Adipocyte (in vitro differentiated cells): ENCODE data around the gene RHNO1.

ENCODE experiments used
- DNase-seq: peaks from one replicate; pipeline ENCODE4 v3.0.0-alpha.2; 2015; ENCODE audit warnings: low read depth
- H3K27me3 ChIP-seq: replicated peaks from 2 replicates; pipeline ENCODE4 v1.7.0; 2013; ENCODE audit warnings: mild to moderate bottlenecking, low read length, moderate library complexity; ENCODE audit not compliant: control insufficient read depth, insufficient read depth
- H3K36me3 ChIP-seq: 2 replicates; pipeline ENCODE4 v1.7.0; 2013; ENCODE audit warnings: low read length, mild to moderate bottlenecking, moderate library complexity; ENCODE audit not compliant: control insufficient read depth, insufficient read depth, severe bottlenecking
- H3K4me1 ChIP-seq: 2 replicates; pipeline ENCODE4 v1.7.0; 2013; ENCODE audit warnings: mild to moderate bottlenecking, low read length, moderate library complexity; ENCODE audit not compliant: control insufficient read depth, insufficient read depth
- H3K4me3 ChIP-seq: 2 replicates; pipeline ENCODE4 v1.7.0; 2013; ENCODE audit warnings: mild to moderate bottlenecking, low read length, moderate library complexity
- H3K9ac ChIP-seq: 2 replicates; pipeline ENCODE4 v1.7.0; 2013; ENCODE audit warnings: mild to moderate bottlenecking, low read length, moderate library complexity
- H3K9me3 ChIP-seq: 2 replicates; pipeline ENCODE4 v1.7.0; 2013; ENCODE audit warnings: mild to moderate bottlenecking, low read length, moderate library complexity; ENCODE audit not compliant: control insufficient read depth

RHNO1 gene, protein sequence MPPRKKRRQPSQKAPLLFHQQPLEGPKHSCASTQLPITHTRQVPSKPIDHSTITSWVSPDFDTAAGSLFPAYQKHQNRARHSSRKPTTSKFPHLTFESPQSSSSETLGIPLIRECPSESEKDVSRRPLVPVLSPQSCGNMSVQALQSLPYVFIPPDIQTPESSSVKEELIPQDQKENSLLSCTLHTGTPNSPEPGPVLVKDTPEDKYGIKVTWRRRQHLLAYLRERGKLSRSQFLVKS

DNA sequence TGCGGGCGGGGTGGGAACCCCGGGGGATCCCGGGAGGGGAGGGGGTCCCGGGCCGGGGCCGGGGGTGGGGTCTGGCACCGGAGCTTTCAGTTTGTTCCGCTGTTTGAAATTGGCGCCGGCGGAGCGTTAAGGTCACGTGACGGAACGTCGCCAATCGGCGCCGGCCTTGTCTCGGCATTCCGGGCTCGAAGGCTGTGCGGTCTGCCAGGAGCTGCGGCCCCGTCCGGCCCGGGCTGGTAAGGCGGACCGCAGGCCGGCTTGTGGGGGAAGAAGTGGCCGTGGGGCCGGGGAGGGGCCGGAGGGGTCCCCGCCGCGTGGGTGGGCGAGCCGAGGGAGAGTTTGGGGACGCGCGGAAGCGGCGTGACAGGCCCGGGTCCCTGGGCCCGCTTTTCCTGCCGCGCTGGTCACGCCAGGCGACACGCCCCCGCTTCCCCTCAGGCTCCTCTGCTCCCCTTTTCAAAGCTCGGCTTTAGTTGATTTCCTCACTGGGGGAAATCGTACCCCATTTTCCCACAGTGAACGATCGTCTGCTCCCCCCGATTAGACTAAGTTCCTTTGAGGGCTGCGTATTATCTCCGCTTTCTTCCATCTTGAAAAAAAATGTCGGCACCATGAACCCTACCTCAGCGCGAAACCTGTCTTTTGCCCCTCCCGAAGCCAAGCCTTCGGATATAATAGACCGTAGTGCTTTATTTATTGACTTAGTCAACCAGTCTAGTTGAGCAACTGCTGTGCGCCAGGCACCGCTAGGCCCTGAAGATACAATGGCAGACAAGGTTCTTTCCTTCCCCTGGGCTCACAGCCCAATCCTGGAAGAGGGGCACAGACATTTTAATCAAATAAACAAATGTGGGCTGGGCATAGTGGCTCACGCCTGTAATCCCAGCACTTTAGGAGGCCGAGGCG, at the start of gene RHNO1, which contains the start of gene FOXM1:
Gene RHNO1 (plus strand): TSS at position 177 of the 906 bp plus-strand sequence. CDS start 8,144 bp downstream, outside the sequence.
Gene FOXM1 (minus strand): TSS at position 128 of the 906 bp plus-strand sequence. CDS start 2,696 bp downstream, outside the sequence.
- Histone ChIP-seq H3K9me3 (no peaks in the 10 kb centered on the region), H3K9ac (peak within 1 kb of the TSS; percentile 92), H3K4me1 (peaks cover 18% of the 10 kb centered on the region), H3K4me3 (peak within 1 kb of the TSS; percentile 84), H3K27me3 (no peaks in the 10 kb centered on the region), H3K36me3 (no peaks in the 10 kb centered on the region)
- DNase-seq = peak; percentile 97

DNA sequence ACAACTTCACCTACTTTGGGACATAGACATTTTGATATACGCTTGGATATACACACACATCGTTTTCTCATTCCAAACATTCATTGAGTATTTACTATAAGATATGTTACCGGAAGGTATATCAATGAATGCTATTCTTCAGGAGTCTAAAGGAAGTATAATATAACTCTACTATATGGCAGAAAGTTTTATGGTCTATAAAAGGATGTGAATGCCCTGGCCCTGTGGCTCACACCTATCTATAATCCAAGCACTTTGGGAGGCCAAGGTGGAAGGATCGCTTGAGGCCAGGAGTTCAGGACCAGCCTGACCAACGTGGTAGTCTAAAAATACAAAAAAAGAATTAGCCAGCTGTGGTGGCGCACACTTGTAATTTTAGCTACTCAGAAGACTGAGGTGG, 47.7 kb upstream of the RHNO1 start:
- Histone ChIP-seq H3K4me1 (peaks cover 6% of the 10 kb centered on the region), H3K36me3 (peaks cover 58% of the 10 kb centered on the region), H3K9ac (no peak overlapping the region), H3K27me3 (peaks cover 4% of the 10 kb centered on the region), H3K4me3 (no peak overlapping the region), H3K9me3 (no peaks in the 10 kb centered on the region)
- DNase-seq = no peak

DNA sequence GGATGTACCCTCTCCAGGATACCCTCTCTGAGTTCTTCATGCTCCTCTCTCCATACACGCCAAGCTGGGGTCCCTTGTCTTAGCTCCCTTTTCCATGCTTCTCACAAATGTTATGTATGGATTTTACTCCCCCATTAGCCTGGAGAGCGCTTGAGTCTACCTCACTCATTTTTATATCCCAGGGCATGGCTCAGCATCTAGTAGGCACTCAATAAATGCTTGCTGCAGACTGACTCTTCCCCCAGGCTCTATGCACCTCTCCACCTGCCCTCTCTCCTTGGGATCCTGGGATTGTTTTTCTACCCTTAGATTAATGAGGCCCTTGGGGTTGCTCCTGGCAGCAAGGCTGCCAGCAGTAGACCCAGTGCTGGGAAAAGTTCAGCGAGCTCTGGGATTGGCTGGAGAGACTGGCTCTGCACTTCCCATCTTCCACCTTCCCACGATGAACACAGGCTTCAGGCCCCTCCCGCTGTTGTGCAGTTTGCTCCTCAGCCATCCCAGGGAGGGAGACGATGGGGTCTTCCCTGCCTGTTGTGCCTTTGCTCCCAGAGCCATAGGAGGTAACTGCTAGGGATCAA, 44.4 kb upstream of the RHNO1 start:
- peaks cover 9% of the 10 kb centered on the region for H3K27me3 ChIP-seq
- no peak overlapping the region for H3K4me3 ChIP-seq
- H3K9ac ChIP-seq = no peak overlapping the region
- H3K9me3 ChIP-seq = no peaks in the 10 kb centered on the region
- H3K4me1 ChIP-seq = peaks cover 13% of the 10 kb centered on the region
- DNase-seq = no peak
- peaks cover 25% of the 10 kb centered on the region for H3K36me3 ChIP-seq

DNA sequence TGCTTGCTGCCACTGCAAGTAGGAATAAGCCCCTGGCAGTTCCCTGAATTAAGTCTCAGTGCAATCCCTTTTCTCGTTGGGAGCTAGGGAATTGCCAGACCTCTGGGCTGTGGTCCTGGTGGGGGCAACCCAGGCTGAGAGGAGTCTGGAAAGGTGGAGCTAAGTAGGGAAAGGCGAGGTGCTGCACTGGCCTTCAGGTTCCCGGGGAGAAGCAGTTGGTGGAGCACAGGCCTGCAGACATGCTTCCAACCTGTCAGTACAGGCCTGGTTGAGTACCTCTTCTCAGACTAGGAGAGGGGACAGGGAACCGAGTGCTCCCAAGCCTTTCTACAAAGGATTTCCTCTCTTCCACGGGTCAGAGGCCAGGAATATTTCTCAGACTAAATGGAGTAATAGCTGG, 43.7 kb upstream of the RHNO1 start:
- Histone ChIP-seq H3K9ac (no peak overlapping the region), H3K4me1 (peaks cover 13% of the 10 kb centered on the region), H3K9me3 (no peaks in the 10 kb centered on the region), H3K4me3 (no peak overlapping the region), H3K27me3 (peaks cover 9% of the 10 kb centered on the region), H3K36me3 (peaks cover 19% of the 10 kb centered on the region)
- DNase-seq = no peak

DNA sequence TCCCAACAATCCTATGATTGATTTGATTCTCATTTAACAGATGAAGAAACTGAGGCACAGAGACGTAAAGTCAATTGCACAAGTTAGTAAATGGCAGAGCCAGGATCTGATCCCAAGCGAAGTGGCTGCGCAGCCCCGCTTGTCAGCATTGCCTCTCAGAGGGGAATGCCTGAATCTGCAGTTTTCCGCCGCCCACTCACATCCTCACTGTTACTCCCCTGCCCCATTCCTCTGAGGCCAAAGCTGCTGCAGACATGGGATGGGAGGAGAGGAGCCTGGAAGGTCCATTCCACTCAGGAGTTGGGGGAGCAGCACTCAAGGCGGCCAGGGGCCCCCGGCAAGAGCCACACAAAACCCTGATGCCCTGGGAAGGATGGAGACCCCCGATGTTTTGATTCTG, 43.2 kb upstream of the RHNO1 start:
- Histone ChIP-seq H3K9me3 (no peaks in the 10 kb centered on the region), H3K27me3 (peaks cover 9% of the 10 kb centered on the region), H3K36me3 (peaks cover 19% of the 10 kb centered on the region), H3K4me1 (peaks cover 13% of the 10 kb centered on the region), H3K9ac (no peak overlapping the region), H3K4me3 (no peak overlapping the region)
- DNase-seq = no peak

DNA sequence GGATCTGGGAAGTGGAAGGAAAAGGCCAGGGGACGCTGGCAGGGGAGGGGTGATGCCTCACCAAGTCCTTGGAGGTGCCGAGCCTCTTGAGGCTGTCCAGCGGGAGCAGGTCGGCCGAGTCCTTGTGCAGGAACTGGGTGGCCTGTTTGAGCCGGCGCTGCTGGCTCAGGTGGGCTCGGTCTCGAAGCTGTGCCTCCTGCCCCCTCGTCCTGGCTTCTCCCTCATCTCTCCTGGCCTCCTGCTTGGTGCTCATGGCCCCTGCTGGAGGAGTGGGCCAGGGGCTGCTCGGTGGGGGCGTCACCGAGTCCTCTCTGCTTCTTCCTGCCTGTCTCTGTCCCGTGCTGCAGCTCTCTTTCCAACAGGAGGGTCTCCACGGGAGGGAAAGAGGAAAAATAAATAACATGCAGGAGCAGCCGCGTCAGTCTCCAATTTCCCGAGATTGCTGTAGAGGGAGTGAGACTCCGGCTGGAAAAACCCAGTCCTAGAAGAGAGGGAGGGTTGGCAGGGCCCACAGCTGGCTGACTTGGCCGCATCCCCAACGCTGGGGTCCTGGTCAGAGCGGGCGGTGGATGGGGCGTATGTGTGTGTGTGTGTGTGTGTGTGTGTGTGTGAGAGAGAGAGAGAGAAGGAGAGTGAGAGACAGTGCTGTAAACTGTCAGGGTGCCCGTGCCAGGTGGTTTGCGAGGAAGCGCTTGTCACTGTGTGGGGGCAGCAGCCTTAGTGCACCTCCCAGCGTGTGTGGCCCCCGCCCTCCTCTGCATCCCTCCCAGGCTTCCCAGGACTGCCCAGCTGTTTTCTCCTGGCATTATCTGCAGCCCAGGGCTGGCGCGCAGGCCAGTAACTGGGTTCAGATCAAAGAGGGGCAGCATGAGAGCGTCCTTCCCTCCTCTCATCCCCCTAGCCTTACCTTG, 42.2 kb upstream of the RHNO1 start, which contains the start of gene NRIP2:
Gene NRIP2 (minus strand): TSS at position 455 of the 911 bp plus-strand sequence. CDS start 52 bp downstream, at position 403.
- DNase-seq = peak; percentile 62
- H3K4me3 ChIP-seq = no peak within 1 kb of the TSS
- peaks cover 9% of the 10 kb centered on the region for H3K27me3 ChIP-seq
- no peak within 1 kb of the TSS for H3K9ac ChIP-seq
- H3K9me3 ChIP-seq = no peaks in the 10 kb centered on the region
- H3K36me3 ChIP-seq = peaks cover 16% of the 10 kb centered on the region
- H3K4me1 ChIP-seq = peaks cover 13% of the 10 kb centered on the region

DNA sequence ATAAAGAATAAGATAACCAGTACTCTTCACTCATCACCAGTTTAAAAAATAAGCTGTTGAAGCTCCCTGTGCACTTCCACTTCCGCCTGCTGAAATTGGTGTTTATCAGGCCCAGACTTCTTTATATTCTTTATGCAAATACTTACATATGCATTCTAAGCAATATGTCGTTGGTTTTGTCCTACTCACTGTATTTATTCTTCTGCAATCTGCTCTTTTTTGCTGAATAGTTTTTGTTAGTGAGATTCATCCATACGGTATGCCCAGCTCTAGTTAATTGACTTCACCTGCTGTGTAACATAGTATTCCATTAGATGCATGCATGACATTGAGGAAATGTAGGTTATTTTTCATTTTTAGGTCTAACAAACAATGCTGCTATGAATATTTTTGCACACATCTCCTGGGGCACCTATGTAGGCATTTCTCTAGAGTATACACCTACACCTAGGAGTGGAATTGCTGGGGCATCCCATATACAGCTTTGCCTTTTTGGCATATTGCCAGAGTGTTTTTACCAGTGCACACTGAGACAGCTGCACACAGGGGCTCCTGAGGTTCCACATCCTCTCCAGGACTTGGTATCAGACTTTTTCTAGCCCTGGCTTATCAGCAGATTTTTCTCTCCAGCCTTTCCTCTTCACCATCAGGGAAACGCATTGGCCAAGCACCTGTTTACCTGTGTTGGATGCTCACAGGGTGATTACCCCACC, 41.2 kb upstream of the RHNO1 start:
- no peak for DNase-seq
- peaks cover 9% of the 10 kb centered on the region for H3K27me3 ChIP-seq
- H3K9ac ChIP-seq = no peak overlapping the region
- H3K9me3 ChIP-seq = no peaks in the 10 kb centered on the region
- H3K36me3 ChIP-seq = peaks cover 10% of the 10 kb centered on the region
- H3K4me1 ChIP-seq = peaks cover 13% of the 10 kb centered on the region
- H3K4me3 ChIP-seq = no peak overlapping the region

DNA sequence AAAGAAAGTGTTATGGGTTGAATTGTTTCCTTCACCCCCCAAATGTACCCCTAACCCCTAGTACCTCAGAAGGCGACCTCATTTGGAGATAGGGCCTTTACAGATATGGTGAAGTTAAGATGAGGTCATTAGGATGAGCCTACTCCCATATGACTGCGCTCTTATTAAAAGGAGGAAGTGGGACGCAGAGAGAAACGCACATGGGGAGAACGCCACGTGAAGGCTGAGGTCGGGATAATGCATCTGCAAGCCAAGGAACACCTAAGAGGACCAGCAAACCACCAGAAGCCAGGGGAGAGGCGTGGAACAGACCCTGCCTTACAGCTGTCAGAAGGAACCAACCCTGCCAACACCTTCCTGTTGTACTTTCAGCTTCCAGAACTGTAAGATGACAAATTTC, 40.4 kb upstream of the RHNO1 start:
- DNase-seq = no peak
- no peaks in the 10 kb centered on the region for H3K9me3 ChIP-seq
- H3K4me1 ChIP-seq = peaks cover 13% of the 10 kb centered on the region
- no peak overlapping the region for H3K4me3 ChIP-seq
- H3K9ac ChIP-seq = no peak overlapping the region
- H3K36me3 ChIP-seq = peaks cover 6% of the 10 kb centered on the region
- H3K27me3 ChIP-seq = peaks cover 9% of the 10 kb centered on the region

DNA sequence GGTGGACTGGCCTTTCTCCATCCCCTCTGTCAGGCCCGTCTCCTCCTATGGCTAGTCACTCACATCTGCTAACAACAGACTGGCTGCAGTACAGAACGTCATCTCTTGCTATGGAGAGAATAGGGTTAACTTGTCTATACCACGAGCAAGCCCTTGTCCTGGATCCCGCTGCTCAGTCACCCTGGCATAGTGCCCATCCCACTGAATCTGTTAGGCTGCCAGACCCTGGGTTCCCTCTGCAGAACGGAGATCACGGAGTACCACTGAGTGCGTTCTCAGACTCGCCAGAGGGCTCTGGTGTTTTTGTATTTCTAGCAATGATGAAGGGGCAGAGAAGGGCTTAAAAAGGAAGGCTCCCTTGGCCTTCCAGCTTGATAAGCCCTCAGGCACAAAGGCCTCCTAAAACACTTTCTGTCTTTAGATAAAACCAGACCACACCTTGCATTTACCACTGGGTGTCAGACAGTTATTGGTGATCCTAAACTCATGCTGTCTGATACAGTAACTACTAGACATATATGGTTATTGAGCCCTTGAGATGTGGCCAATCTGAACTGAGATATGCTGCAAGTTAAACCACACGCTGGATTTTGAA, 35.9 kb upstream of the RHNO1 start:
- no peak for DNase-seq
- Histone ChIP-seq H3K9me3 (no peaks in the 10 kb centered on the region), H3K9ac (no peak overlapping the region), H3K4me3 (no peak overlapping the region), H3K4me1 (no peaks in the 10 kb centered on the region), H3K36me3 (peaks cover 3% of the 10 kb centered on the region), H3K27me3 (no peaks in the 10 kb centered on the region)

DNA sequence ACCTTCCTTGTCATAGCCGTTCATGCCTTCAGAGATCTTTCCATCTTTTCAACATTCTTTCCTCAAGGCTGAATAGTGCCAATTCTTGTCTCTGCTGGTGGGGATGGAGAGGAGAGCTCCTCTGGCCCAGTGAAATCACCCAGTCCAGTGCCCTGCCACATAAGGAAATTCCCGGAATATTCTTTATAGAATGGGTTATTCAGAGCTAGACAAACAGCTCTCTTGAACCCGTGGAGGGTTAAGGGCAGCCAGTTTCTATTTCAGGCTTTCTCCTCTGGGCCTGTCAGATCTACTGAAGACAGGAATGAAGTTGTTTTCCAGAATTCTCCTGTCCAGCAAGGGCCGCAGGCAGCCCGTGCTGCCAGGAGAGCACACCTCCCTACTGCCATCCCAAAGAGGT, 34.1 kb upstream of the RHNO1 start:
- peaks cover 3% of the 10 kb centered on the region for H3K36me3 ChIP-seq
- H3K9me3 ChIP-seq = no peaks in the 10 kb centered on the region
- no peaks in the 10 kb centered on the region for H3K27me3 ChIP-seq
- DNase-seq = no peak
- no peak overlapping the region for H3K4me3 ChIP-seq
- H3K4me1 ChIP-seq = no peaks in the 10 kb centered on the region
- no peak overlapping the region for H3K9ac ChIP-seq
